Measurements from ENCODE around the gene WNT9B.
A peak's percentile ranks its signal among the peaks of the same experiment; 100 is the strongest.

WNT9B gene

DNA sequence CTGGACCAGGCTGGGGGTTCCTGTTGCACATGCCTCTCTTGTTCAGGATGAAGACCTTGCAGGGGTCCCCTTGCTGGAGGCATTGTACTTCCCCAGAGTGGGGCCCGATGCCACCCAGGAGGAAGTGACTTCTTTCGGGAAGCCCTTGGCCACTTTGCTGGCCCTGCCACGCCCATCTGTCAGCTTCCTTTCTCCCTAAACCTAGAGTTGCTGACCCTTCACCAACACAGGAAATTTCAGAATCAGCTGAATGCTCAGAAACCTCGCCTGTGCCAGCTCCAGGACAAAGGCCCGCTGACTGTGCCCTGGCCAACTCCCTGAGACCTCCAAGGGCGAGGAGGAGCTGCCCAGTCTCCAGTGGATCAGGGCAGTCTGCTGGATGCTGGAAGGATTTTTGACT is 26.7 kb downstream of the WNT9B start:
- H3K9me3 Mint-ChIP-seq, result no peaks in the 10 kb centered on the region
- H3K4me1 Mint-ChIP-seq, result no peaks in the 10 kb centered on the region
- H3K27me3 Mint-ChIP-seq, result no peaks in the 10 kb centered on the region
- no peak for ATAC-seq
- no peak overlapping the region for H3K4me3 Mint-ChIP-seq
- no peaks in the 10 kb centered on the region for H3K36me3 Mint-ChIP-seq
- no peak overlapping the region for H3K27ac Mint-ChIP-seq

DNA sequence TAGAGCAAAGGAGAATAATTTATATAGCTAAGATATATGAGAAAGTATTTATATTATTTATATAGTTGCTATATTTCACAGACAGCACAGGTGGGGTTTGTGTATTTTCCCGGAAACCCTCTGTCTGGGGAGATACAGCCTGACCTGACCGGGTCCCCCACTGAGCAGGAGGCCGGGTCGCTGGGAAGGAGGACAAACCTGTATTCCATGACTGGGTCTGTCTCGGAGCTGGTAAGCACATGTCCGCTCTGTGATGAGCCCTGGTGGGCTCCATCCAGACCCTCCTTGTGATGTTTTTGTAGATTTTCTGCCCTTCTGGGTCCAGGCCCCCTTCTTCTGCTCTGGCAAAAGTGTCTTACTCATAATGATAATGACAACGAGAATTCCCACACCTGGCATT is 27.7 kb downstream of the WNT9B start:
- ATAC-seq, result no peak
- Mint-ChIP-seq H3K36me3 (no peaks in the 10 kb centered on the region), H3K27ac (no peak overlapping the region), H3K9me3 (no peaks in the 10 kb centered on the region), H3K4me3 (no peak overlapping the region), H3K4me1 (no peaks in the 10 kb centered on the region), H3K27me3 (peaks cover 5% of the 10 kb centered on the region)

DNA sequence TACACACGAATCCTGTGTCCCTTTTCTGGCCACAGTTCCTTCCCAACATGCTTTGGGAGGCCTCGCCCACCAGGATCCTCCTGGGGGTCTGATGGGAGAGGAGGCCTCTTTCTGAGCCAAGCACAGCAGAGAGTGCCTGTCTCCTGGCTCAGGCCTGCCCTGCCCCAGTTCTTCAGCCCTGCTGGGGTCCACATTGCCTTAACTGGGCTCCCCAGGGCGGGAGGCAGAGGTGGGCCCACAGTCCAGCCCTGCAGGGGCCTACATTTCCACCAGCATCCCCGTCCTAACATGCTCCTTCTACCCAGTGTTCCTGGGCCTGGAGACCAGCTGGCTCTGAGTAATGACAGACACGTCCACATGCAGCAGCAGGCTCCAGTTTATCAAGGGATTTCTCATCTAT is 29.6 kb downstream of the WNT9B start:
- Mint-ChIP-seq H3K9me3 (no peaks in the 10 kb centered on the region), H3K4me3 (no peak overlapping the region), H3K27ac (no peak overlapping the region), H3K4me1 (no peaks in the 10 kb centered on the region), H3K36me3 (no peaks in the 10 kb centered on the region), H3K27me3 (peaks cover 24% of the 10 kb centered on the region)
- no peak for ATAC-seq

DNA sequence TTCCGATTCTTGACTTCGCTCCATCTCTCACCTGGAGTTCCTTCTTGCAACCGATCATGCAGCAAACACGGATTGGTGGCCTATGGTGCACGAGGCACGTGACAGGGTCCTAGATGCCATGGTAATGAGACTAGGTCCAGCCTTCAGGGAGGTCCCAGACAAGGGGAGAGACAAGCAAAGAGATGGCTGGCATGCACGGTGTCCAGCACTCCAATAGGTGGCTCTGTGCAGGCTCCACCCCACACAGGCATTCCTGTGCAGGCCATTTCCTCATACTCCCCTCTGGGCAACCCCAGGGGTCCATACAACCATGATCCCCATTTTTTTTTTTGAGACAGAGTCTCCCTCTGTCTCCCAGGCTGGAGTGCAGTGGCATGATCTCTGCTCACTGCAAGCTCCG is 31.3 kb downstream of the WNT9B start:
- no peak overlapping the region for H3K27ac Mint-ChIP-seq
- no peaks in the 10 kb centered on the region for H3K36me3 Mint-ChIP-seq
- H3K4me3 Mint-ChIP-seq, result no peak overlapping the region
- no peaks in the 10 kb centered on the region for H3K9me3 Mint-ChIP-seq
- no peak for ATAC-seq
- H3K27me3 Mint-ChIP-seq, result peaks cover 27% of the 10 kb centered on the region
- no peaks in the 10 kb centered on the region for H3K4me1 Mint-ChIP-seq

DNA sequence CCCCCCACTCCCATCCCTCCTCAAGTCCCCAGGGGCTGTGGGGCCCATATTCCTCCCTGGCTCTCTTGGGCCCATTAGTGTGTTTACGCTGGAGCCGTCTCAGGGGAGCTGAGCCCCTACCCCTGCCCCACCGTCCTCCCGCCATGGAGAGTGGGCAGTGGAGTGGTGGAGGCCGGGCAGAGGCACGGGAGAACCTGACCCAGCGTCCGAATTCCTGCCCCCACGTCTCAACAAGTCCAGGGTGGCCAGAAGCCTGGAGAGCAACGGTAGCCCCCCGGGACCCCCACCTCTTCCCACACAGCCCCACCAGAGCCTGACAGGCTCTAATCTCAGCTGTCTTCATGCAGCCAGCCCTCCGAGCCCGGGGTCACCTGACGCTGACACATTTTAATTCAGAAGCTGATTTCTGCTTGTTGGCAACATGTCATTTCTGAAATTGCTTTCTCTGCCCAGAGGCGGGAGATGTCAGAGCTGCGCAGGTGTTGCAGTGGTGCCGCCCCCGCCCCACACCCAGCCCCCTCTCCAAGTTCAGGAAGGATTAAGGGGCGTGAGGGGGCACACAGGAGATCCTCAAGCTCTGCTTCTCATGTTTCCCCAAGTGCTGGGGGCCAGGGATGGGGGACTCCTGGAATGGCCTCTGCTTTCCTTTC is 32.6 kb downstream of the WNT9B start:
- no peaks in the 10 kb centered on the region for H3K36me3 Mint-ChIP-seq
- H3K4me3 Mint-ChIP-seq, result no peak overlapping the region
- peaks cover 28% of the 10 kb centered on the region for H3K27me3 Mint-ChIP-seq
- no peak overlapping the region for H3K27ac Mint-ChIP-seq
- ATAC-seq, result no peak
- H3K9me3 Mint-ChIP-seq, result no peaks in the 10 kb centered on the region
- H3K4me1 Mint-ChIP-seq, result no peaks in the 10 kb centered on the region

DNA sequence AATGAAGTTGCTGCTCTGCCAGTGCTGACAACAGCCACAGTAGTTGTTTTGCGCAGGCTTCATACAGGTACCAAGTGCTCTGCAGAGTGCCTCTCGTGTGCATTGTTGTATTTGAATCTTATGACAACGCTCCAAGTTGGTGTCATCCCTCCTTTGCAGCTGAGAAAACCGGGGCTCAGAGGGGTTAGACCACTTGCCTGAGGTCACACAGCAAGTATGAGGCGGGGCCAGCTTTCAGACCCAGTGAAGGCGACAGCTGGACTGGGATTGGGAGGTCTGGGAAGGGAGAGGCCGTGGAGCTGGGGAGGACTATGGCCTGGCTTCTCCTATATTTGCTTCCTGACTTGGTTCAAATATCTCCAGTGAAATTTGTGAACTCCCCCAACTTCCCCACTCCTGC is 33.2 kb downstream of the WNT9B start:
- Mint-ChIP-seq H3K9me3 (no peaks in the 10 kb centered on the region), H3K27ac (no peak overlapping the region), H3K4me1 (no peaks in the 10 kb centered on the region), H3K27me3 (peaks cover 33% of the 10 kb centered on the region), H3K4me3 (no peak overlapping the region), H3K36me3 (no peaks in the 10 kb centered on the region)
- no peak for ATAC-seq

DNA sequence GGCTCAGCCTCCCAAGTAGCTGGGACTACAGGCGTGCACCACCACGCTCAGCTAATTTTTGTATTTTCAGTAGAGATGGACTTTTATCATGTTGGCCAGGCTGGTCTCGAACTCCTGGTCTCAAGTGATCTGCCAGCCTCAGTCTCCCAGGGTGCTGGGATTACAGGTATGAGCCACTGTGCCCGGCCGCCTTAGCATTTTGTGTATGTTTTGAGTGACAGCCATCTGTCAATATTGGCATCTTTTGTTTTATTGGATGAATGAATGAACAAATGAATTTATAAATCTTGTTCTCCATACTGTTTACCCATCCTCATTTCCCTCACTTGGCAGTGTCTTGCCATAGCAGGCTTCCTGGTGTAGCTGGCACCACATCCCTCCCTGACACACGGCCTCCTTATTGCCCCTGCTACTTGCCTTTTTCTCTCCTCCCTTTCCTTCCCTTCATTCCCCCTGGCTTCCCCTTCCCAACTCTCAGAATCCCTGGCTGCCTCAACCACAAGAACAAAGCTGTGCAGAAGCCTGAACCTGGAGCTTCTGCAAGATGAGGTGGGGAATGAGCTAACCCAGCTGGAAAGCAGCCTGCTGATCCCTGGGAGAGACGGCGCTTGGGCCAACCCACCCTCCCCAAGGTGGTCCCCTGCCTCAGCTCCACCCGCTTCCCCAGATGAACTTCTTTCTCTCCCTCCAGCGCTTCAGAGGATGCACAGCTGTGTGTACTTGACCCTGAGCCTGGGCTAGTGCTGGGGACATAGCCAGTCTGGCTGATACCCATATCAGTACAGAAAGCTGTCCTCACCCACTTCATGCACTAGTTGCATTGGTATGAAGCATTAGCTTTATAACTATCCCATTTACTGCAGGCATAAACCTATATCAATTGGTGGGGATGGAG is 34.3 kb downstream of the WNT9B start:
- H3K27me3 Mint-ChIP-seq, result peaks cover 44% of the 10 kb centered on the region
- H3K36me3 Mint-ChIP-seq, result no peaks in the 10 kb centered on the region
- H3K9me3 Mint-ChIP-seq, result no peaks in the 10 kb centered on the region
- peak; percentile 4 for ATAC-seq
- H3K4me1 Mint-ChIP-seq, result no peaks in the 10 kb centered on the region
- no peak overlapping the region for H3K27ac Mint-ChIP-seq
- no peak overlapping the region for H3K4me3 Mint-ChIP-seq

DNA sequence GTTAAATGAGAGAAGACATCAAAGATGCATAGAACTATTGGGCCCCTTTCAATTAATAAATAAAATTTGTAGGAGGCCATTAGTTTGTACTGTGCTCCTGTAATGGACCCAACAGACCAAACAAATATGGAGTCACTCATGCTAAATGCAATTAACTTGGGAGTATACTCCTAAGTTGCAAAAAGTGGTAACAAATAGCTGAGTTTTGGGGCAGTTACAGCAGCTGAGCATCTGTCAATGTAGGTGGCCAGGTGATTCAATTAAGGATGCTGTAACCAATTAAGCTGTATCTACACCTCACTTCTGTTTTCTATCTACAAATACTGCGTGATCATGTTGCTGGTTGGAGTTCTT is 34.9 kb downstream of the WNT9B start:
- ATAC-seq, result no peak
- H3K27me3 Mint-ChIP-seq, result peaks cover 51% of the 10 kb centered on the region
- no peak overlapping the region for H3K27ac Mint-ChIP-seq
- H3K4me3 Mint-ChIP-seq, result no peak overlapping the region
- no peaks in the 10 kb centered on the region for H3K9me3 Mint-ChIP-seq
- no peaks in the 10 kb centered on the region for H3K4me1 Mint-ChIP-seq
- no peaks in the 10 kb centered on the region for H3K36me3 Mint-ChIP-seq

DNA sequence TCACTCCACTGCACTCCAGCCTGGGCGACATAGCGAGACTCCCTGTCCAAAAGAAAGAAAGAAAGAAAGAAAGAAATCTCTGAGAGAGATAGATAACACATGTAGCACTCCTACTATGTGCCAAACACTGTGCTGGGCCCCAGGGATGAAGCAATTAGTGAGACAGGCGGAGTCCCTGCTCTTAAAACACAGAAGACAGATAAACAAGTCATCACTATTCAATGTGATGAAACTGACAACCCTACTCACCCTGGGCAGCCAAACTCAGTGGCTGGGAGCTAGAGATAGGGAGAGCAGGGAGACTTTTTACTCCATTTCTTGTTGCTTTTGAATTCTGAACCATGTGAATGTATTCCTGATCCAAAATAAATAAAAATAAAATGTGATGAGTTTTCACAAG is 36.3 kb downstream of the WNT9B start:
- Mint-ChIP-seq H3K36me3 (no peaks in the 10 kb centered on the region), H3K4me1 (no peaks in the 10 kb centered on the region), H3K4me3 (no peak overlapping the region), H3K27me3 (peaks cover 65% of the 10 kb centered on the region), H3K27ac (no peak overlapping the region), H3K9me3 (no peaks in the 10 kb centered on the region)
- ATAC-seq, result no peak

DNA sequence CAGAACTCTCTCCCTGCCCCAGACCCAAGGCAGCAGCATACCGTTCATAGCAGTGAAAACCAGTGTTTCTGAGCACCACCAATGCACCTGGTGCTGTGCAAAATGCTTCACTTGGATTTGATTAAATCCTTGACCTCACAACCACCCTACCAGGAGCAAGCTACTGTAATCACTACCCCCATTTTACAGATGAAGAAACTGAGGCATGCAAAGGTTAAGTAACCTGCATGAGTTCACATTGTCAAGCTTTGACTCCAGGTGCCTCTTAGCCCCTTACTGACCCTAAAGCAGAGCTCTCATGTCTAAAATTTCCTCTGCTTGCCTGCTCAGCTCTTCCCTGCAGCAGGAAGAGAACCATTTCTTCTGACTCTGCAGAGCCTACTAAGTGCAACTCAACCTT is 37.3 kb downstream of the WNT9B start:
- Mint-ChIP-seq H3K27me3 (peaks cover 74% of the 10 kb centered on the region), H3K4me3 (no peak overlapping the region), H3K27ac (no peak overlapping the region), H3K9me3 (no peaks in the 10 kb centered on the region), H3K4me1 (no peaks in the 10 kb centered on the region), H3K36me3 (no peaks in the 10 kb centered on the region)
- ATAC-seq, result no peak

DNA sequence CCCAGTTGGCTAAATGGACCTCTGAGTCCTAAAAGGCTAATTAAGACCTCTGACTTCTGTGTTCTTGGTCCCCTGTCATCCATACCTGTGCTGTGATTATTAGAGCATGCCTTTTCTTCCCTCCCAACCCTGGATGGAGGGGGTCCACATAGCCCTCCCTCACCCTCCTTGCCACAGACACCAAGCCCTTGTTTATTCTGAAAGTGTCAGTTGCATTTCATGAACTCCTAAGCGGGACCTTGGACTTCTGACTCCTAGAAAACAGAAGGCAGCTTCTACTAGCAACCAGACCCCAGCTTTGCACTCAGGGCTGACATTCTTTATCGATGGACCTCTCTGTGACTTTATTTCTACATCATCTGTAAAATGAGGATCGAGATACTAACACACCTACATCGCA is 38.1 kb downstream of the WNT9B start:
- H3K36me3 Mint-ChIP-seq, result no peaks in the 10 kb centered on the region

DNA sequence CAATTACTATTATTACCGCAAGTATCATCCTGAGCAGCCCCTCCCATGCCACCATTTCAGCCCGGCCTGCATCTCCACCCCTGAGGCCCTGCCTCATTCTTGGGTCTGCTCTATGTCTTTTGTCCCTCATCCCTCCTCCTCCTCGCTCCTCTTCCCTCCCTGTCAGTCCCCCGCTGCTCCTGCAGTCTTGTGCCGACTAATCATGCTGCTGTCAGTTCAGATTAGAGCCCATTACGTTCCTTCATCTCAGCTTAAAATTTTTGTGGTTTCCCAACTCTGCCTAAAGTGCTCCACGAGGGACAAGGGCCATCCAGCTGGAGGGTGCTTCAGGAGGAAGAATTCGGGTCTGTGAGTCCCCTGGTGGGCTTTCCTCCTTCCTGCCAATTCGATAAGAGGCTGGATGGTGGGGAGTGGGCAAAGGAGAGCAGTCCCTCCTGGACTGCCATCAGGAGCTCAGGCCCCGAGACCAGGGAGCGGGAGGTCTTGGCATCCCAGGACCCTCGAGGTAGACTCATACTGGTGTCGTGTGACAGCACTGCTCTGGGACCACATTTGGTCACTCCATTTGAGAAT is 38.7 kb downstream of the WNT9B start:
- Mint-ChIP-seq H3K36me3 (no peaks in the 10 kb centered on the region), H3K9me3 (no peaks in the 10 kb centered on the region), H3K4me3 (no peak overlapping the region), H3K27me3 (peaks cover 63% of the 10 kb centered on the region), H3K4me1 (no peaks in the 10 kb centered on the region), H3K27ac (no peak overlapping the region)
- no peak for ATAC-seq

More for the DNA sequence above, 38.1 kb downstream of the WNT9B start:
- Mint-ChIP-seq H3K27me3 (peaks cover 69% of the 10 kb centered on the region), H3K27ac (no peak overlapping the region), H3K9me3 (no peaks in the 10 kb centered on the region), H3K4me1 (no peaks in the 10 kb centered on the region), H3K4me3 (no peak overlapping the region)
- no peak for ATAC-seq

DNA sequence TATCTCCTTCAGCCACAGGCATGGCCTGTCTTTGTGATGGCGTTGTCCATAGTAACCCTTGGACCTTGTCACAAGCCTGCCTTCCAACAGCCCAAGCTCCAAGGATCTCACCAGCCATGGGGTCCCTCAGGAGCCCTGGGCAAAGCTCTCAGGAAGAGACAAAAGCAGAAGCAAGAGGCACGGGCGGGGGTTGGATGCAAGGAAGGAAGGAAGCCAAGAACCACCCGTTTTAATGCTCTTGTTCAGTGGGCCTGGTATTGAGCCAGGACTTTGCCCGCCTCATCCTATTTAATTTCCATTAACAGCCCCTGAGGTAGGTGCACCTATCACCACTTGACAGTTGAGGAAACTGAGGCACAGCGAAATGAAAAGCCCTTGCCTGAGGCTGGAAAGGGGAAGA is 39.3 kb downstream of the WNT9B start:
- H3K27me3 Mint-ChIP-seq, result peaks cover 60% of the 10 kb centered on the region
- no peaks in the 10 kb centered on the region for H3K4me1 Mint-ChIP-seq
- H3K27ac Mint-ChIP-seq, result no peak overlapping the region

DNA sequence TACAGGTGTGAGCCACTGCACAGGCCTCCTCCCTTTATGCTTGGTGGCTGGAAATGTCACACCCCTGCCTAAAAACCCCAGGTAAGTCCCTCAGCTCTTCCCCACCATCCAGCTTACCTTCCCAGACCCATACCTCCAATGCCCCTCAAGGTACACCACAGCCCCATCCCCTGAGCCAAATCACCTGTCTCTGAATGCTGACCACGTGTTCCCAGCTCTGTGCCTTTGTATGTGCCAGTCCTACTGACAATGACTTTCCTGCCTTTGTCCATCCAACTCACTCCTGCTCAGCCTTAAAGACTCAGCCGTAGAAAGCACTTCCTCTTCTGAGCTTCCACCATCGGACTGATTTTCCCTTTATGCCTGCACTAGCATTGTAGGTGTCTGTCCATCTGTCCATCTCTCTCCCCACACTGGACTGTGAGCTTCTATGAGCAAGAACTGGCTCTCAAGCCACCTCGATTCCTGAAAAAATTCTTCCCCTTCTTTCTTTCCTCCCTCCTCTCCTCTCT is 40.9 kb downstream of the WNT9B start:
- ATAC-seq, result no peak
- peaks cover 69% of the 10 kb centered on the region for H3K27me3 Mint-ChIP-seq
- no peaks in the 10 kb centered on the region for H3K4me1 Mint-ChIP-seq
- H3K9me3 Mint-ChIP-seq, result no peaks in the 10 kb centered on the region
- no peak overlapping the region for H3K4me3 Mint-ChIP-seq
- no peak overlapping the region for H3K27ac Mint-ChIP-seq
- no peaks in the 10 kb centered on the region for H3K36me3 Mint-ChIP-seq

More for the DNA sequence above, 39.3 kb downstream of the WNT9B start:
- Mint-ChIP-seq H3K9me3 (no peaks in the 10 kb centered on the region), H3K4me3 (no peak overlapping the region), H3K36me3 (no peaks in the 10 kb centered on the region)
- no peak for ATAC-seq

DNA sequence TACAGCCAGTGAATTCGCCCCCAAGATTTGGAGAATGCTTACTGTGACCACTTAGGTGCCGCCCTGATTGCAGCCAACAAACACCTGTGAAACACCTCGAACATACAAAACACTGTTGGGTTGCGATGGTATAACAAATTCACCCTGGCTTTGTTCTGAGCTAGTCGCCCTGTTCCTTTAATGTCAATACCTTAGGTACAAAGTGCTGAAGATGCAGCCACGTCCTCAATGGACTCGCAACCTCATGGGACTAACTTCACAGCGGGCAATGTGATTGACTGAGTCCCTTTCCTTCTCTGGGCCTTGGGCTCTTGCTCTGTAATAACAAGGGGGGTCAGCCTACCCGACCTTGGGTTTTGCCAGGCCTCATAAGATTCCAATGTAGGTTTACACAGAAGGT is 42.6 kb downstream of the WNT9B start:
- Mint-ChIP-seq H3K4me1 (no peaks in the 10 kb centered on the region), H3K27ac (no peak overlapping the region), H3K9me3 (peaks cover 3% of the 10 kb centered on the region), H3K4me3 (no peak overlapping the region), H3K27me3 (peaks cover 82% of the 10 kb centered on the region), H3K36me3 (no peaks in the 10 kb centered on the region)
- no peak for ATAC-seq
